Left renal cortex interstitium (tissue), 4 donors: Measurements from ENCODE around the gene SPATA32. TPM values are rescaled to one million over a fixed set of nuclear protein-coding genes. Genes with fewer than 3 reads are reported as not detected.

Source experiments
- DNase-seq, 4 donors: peaks; one replicate each; pipeline ENCODE4 v3.0.0-alpha.2; 2013; ENCODE audit warnings: low read depth in 4 of 4, low spot score in 2 of 4, missing footprints in 1 of 4
- polyA plus RNA-seq, 4 donors: library from polyadenylated mRNA; unstranded; fragments of 120-200 nt; gene quantifications; one replicate each; pipeline ENCODE4 v1.2.1, GENCODE V29; 2013; ENCODE audit not compliant: insufficient read length in 4 of 4

SPATA32 gene
- polyA plus RNA-seq, 4 donors: 0.11 to 0.43 (median 0.25) TPM; not detected in 1

DNA sequence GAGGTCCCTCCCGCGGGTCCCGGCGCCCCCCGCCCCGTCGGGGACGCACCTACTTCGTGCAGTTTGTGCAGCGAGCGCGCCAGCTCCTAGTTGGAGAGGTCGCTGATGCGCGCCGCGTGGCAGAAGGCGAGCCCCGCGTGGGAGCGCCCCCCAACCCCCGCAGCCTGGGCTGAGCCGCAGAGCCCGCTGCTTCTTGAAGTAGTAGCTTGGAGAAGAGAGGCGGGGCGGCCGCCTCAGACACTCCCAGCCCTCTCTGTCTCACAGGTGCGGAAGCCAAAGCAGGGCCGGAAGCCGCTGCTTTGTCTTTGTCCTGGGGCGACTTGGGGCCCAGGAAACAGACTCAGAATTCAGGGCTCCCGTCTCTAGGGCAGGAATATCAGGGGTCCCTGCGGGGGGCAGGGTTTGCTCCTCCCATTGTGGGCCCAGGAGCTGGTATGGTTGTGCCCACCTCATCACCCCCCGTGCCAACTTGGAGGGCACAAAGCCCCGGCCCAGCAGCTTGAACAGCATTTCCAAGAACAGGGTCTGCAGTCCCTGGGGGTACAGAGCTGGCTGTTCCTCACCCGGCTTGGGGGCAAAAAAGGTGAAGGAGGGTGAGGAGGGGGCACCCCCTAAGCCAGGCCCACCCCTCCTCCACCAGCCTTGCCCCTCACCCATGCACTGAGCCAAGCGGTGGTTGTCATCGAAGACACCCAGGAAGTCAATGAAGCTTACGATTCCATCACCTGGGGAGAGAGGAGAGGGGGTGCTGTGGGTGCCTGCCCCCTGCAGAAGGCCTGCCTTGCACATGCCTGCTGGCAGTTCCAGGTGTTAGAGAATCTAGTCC, 13.5 kb downstream of the SPATA32 start:
- no peak for DNase-seq

DNA sequence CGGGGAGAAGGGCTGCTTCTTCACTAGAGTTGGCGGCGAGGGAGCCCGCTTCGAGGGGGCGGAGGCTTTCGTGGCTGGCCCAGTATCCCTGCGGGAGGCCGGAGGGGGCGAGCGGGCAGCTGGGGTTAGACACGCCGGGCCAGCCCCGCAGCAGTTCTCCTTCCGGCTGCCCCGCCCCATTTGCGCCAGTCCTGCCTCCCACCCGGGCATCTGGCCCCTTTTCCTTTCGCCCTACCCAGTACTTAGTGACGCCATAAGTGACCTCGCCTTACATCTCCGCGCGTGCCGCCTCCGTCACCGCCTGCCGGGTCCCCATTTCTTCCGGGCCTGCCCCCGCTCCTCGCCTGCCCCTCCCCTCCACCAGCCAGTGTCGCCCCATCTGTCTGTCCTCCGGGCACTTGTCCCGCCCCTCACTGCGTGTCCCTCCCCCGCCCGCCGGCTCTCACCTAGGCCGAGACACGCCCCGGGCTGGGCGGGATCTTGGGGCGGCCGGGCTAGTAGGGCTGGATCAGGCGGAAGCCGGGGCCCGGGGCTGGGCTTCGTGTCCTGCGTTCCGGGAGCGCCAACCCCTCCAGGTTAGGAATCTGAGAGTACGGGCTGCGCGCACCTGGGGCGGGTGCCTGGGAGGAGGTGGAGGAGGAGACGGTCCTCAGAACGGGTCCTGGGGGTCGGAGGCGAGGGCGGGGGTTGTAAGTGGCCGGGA, 14.3 kb downstream of the SPATA32 start:
- DNase-seq: peak in 1 of 4 donors; percentile 81

DNA sequence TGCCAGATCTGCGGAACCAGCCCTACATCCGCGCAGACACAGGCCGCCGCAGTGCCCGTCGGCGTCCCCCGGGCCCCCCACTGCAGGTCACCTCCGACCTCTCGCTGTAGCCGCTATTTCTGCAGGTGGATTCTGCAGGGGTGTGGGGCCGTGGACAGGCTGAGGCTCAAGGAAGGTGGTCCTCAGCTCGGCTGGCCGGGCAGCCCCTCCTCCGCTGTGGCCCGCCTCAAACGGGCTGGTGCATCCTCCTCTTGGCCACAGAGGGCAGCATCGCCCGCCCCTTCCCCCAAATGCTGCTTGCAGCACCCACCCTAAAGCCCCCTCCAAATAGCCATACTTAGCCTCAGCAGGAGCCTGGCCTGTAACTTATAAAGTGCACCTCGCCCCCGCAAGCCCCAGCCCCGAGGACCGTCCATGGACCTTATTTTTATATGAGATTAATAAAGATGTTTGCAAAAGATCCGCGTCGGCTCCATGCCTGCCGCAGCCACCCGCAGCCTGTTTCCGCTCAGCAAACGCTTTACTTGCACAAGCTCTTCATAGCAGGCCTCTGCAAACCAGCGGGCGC, 14.9 kb downstream of the SPATA32 start:
- no peak for DNase-seq

DNA sequence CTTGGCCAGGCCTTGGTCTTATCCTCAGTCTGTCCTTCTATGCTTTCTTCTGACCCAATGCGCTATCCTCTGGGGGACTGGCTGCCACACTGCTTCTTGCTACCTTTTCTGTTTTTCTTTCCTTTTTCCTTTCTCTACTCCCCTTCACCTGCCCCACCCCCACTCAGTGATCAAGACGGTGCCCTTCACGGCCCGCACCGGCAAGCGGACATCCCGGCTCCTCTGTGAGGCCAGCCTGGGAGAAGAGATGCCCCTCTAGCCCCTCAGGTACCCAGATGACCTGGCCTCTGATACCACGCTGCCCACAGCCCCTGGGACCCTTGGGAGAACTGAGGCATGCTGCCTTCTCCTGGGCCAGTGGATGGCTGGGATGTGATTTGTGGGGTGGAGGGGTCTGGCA, 15.6 kb downstream of the SPATA32 start:
- no peak for DNase-seq

DNA sequence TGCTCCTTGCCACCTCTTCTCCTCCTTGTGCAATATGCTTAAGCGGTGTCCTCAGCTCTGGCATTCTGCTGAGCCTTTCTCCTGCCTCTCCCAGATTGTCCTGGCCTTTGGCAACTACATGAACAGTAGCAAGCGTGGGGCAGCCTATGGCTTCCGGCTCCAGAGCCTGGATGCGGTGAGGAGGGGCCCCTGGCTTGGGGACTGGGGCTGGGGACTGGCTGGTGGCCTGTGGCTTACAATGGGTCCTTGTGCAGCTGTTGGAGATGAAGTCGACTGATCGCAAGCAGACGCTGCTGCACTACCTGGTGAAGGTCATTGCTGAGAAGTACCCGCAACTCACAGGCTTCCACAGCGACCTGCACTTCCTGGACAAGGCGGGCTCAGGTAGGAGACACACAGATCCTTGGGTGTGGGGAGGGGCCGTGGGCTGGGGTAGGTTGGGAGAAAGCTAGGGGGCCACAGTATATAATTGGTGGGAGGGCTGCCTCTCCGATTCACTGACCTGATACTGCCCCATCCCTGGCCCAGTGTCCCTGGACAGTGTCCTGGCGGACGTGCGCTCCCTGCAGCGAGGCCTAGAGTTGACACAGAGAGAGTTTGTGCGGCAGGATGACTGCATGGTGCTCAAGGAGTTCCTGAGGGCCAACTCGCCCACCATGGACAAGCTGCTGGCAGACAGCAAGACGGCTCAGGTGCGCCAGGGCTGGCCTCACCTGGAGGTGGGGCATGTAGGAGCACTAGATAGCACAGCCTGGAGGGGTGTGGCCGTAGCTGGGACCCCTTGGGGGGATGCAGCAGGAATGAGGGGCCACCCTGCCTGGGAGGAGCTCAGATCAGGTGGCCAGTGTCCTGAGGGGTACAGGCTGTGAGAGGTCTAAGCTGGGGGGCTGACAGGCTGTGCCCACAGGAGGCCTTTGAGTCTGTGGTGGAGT, 16.9 kb downstream of the SPATA32 start:
- no peak for DNase-seq

DNA sequence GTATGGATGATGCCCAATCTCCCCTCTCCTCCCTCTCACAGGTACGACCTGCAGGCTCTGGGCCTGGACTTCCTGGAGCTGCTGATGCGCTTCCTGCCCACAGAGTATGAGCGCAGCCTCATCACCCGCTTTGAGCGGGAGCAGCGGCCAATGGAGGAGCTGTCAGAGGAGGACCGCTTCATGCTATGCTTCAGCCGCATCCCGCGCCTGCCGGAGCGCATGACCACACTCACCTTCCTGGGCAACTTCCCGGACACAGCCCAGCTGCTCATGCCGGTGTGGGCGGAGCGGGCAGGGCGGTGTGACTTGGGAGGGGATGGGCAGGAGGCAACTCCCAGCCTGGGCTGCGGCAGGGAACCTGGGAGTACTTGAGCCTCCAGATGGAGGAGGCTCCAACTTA, 18.1 kb downstream of the SPATA32 start:
- peak in 1 of 4 donors; percentile 36 for DNase-seq

DNA sequence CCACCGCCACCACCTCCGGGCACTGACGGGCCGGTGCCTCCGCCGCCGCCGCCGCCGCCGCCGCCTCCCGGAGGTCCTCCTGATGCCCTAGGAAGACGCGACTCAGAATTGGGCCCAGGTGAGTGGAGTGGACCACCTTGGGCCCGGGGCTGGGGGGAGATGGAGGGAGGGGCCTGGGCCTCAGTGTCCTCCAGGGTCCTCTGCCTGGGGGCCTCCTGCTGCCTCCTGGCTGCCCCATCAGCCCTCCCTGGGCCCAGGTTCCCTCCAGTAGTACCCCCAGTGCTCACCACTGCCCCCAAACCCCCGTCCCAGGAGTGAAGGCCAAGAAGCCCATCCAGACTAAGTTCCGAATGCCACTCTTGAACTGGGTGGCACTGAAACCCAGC, 19.9 kb downstream of the SPATA32 start:
- no peak for DNase-seq

DNA sequence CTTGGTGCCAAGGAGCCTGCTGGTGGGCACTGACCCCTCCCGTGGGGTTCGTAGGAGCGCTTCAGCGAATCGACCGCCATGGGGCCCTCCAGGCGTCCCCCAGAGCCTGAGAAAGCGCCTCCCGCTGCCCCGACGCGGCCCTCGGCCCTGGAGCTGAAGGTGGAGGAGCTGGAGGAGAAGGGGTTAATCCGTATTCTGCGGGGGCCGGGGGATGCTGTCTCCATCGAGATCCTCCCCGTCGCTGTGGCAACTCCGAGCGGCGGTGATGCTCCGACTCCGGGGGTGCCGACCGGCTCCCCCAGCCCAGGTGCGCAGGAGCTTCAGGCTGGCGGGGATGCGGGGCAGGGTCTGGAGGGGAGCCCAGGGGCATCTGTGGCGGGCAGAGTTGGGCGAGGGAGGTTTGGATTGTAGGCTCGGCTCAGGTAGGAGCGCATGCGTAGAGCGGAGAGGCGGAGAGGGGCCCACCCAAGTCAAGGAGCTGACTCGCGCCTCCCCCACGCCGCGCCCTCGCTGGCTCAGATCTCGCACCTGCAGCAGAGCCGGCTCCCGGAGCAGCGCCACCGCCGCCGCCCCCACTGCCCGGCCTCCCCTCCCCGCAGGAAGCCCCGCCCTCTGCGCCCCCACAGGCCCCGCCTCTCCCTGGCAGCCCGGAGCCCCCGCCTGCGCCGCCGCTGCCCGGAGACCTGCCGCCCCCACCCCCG, 20.4 kb downstream of the SPATA32 start:
- DNase-seq: no peak

DNA sequence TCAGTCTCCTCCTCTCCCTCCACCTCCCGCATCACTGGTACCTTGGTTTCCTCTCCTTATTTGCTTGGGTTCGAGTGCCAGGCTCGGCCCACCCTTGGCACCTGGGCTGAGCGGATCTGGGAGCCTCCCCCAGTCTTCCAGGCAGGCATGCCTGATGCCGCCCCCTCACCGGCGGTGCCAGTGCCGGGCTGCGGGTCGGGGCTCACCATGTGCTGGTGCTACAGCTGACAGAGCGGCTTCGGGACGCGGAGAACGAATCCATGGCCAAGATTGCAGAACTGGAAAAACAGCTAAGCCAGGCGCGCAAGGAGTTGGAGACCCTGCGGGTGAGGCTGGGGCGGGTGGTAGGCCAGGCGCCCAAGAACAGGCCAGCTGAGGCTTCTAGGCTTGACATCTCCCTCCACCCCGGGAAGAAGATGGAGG, 21.0 kb downstream of the SPATA32 start:
- no peak for DNase-seq

DNA sequence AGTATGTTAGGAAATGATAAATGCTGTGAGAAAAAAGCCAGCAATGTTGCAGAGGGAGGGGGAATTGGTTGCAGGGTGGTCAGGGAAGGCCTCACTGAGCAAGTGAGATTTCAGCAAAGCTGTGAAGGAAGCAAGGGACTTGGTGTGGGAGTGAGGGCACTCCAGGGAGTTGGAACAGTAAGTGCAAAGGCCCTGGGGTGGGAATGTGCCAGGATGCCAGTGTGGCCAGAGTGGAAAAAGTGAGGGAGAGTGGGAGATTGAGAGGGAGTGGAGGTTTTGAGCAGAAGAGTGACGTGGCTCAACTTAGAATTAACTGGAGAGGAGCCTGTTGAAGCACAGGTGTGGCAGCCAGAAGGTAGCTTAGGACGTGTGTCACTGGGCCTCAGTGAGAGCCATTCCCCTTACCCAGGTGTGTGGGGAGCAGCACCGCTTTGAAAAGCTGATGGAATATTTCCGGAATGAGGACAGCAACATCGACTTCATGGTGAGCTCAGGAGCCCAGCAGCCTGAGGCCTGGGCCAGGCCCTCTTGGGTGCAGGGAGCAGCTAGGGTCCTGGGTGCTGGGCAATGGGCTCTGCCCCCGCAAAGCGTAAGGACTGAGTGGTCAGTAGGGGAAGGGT, 23.6 kb downstream of the SPATA32 start:
- DNase-seq: no peak

DNA sequence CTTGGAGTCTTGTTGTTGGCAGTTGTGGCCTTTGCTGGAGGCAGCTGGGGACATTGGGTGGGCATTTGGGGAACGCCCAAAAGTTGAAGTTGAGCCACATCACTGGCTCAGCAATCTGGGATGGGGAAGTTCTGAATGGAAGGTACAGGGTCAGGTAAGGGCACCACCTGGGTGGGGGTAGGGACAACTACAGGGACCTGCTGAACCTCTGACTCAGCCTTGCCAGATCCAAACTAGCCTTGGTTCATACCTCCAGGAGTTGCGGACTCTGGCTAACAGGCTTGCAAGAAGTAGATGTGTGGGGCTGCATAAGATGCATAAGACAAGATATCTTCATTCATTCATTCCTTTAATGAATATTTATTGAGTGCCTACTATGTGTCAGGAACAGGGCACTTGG, 24.2 kb downstream of the SPATA32 start:
- DNase-seq: no peak

DNA sequence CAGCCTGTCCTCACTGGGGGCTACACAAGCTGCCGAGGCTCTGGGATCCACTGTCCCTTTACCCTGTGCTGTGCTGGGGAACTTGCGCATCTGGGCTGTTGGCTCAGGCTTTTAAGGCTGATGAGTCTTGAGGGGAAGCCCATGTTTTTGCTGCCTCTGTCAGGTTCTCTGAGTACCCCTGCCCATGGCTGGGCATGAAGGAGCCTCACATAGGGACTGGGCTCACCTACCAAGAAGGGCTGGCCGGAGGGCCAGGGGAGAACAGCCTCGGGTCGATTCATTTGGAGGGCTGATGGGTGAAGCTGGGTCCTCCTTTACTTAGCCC, 25.6 kb downstream of the SPATA32 start:
- DNase-seq: no peak

DNA sequence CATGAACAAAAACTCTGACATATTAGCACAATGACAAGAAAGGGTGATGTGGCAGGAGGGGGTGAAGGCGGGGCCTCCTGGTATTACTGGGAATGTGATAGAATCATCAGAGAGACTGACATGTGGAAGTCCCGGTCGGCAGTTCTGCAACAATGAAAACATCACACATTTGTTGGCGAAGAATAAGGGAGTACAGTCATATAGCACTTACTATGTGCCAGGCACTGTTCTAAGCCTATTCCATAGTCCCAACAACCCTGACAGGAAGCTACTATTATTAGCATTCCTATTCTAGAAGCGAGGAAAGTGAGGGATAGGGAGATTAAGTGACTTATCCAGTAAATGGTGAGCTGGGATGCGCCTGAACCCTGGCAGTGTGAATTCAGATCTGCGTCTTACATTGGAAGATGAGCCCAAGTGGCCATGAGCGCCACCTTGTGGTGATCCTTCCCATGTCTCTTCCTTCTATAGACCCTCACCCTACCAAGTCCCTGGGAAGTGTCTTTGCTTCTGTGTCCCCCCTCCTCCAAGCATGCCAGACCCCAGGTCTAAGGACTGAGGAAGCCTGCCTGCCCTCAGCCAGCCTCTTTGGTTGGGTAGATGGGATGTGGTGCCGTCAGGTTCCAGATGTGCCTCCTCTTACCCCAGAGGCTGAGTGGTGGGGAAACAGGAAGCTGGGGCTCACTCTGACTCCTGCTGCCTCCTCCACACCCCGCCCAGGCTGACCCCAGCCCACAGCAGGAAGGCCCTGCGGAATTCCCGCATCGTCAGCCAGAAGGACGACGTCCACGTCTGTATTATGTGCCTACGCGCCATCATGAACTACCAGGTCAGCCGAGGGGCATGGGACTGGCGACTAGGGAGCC, 26.2 kb downstream of the SPATA32 start:
- peak in 1 of 4 donors; percentile 53 for DNase-seq

DNA sequence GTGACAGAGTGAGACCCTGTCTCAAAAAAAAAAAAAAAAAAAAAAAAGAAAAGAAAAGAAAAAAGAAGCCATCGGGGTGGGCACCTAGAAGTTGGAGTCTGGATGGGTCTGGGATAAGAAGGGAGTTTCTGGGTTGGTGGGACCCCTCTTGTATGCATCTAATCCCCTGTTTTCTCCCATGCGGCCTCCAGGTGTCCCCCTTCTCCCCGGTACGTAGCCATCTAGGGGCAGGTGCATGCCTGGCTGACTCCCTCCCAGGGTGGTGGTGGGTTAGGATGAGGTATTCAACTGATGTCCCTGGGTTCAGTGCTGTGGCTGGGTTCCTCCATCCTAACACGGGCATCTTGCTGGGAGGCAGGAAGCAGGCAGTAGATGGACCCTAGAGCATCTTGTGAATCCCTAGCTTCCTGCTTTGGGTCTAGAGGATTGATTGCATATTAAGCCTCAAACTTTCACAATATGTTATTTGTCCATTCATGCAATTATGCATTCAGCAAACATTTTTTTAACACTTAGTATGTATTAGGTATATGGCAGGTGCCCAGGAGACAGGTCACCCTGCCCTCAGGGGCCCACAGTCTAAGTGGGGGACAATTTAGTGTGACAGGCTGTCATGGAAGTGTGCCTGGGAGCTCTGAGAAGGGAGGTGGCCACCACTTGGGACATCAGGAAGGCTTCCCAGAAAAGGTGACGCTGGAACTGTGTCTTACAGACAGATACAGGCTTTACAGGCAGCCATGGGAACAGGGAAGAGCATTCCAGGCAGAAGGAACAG, 27.1 kb downstream of the SPATA32 start:
- no peak for DNase-seq

DNA sequence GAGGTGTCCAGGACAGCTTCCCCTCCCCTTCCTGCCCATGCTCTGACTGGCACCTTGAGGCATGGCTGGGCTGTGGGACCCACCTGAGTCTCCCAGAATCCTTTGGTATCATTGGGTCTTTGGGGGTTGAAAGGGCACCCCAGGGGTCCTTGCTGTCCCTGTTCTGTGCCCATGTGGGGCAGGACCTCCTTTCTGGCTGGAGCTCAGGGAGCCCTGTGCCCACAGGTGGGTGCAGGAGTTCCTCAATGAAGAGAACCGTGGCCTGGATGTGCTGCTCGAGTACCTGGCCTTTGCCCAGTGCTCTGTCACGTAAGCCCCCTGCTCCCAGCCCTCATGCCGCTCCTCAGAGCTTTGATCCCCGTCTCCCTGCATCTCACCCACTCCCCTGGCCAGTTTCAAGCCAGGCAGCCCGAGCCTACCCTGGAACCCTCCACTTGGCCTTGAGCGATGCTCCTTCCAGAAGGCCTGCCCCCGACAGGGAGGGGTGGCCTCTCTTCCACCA, 28.4 kb downstream of the SPATA32 start:
- DNase-seq: no peak

DNA sequence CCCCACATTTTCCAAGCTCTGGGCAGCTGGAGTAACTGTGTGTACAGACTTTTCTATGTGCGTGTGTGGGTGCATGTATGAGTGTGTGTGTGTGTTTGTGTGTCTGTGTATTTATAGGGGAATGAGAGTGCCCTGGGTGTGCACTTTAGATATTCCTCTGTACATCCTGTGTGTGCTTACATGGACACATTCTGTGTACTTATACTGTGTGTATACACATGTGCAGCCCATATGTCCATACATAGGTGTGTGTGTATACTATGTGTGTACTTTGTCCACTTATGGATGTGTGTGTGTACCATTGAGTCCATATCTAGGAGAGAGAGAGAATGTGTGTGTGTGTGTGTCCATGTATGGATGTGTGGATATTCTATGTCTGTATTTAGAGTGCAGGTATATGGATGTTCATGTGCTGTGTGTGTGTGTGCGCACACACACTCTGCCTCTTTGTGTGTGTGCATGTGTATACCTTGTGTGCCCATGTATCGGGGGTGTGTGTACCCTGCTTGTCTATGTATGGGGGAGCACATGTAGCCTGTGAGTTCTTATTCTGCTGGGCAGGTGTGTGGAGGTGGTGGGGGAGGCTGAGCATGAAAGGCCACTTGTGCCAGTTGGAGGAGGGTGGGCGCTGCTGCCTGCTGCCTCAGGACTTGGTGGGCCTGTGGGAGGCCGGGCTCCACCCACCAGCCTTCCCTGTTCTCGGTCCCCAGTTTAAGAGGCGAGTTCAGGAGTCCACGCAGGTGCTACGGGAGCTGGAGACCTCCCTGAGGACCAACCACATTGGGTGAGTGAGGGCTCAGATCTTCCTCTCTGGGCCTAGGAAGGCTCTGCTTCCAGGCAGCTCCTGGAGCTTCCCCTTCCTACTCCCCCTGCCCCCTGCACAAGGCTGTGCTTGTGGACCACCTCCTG, 29.1 kb downstream of the SPATA32 start:
- DNase-seq: no peak
